Measurements from ENCODE around the gene CD248.
"Not testable (repeated sequence)": the region's sequence is repeated elsewhere in the genome, so short reads cannot be mapped to it uniquely, and the experiment has no call there.

CD248 gene

DNA sequence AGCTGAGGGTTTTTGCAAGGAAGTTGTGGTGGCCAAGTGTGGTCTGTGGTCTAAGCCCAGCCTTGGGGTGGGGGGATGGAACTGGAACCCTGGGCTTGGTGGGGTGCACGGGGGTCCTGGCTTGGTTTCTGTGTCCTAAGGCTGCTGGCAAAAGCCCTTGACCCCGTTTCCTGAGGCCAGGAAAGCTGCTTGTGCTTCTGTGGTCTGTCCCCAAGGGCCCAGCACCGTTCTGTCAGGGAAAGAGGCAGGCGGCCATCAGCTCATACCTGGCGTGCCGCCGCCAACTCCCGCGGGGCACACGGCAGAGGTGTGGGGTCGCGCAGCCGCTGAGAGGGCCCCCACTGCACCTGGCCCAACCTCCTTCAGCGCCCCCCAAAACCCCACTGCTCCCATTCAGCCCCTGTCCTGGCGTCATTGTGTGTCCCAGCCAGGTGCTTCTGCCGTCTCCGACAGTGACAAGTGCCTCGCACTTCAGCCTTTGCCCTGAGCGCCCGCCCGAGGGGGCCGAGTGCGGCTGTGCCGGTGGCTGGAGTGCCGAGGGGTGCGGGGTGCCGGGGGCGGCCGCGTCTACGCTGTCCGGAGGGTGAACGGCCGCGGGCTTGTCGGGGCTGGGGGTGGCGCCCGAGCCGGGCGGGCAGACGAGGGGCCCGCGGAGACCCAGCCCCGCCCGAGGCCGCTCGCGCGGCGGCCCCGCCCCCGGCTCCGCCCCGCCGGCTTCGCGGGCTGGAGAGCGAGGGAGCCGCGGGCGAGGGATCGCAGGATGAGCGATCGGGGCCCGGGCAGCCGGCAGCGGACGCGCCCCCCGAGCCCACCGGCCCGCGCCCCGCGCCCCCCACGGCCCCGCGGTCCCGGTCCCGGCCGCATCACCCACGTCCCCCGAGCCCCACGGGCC lies 39.1 kb downstream of the CD248 start, which contains the start of gene CNIH2 (continued):
- no peak for TF ChIP-seq ZNF37A (tag by site-specific recombination; IDR thresholded peaks at IDR 0.05)
- TF ChIP-seq, protein P1, sequence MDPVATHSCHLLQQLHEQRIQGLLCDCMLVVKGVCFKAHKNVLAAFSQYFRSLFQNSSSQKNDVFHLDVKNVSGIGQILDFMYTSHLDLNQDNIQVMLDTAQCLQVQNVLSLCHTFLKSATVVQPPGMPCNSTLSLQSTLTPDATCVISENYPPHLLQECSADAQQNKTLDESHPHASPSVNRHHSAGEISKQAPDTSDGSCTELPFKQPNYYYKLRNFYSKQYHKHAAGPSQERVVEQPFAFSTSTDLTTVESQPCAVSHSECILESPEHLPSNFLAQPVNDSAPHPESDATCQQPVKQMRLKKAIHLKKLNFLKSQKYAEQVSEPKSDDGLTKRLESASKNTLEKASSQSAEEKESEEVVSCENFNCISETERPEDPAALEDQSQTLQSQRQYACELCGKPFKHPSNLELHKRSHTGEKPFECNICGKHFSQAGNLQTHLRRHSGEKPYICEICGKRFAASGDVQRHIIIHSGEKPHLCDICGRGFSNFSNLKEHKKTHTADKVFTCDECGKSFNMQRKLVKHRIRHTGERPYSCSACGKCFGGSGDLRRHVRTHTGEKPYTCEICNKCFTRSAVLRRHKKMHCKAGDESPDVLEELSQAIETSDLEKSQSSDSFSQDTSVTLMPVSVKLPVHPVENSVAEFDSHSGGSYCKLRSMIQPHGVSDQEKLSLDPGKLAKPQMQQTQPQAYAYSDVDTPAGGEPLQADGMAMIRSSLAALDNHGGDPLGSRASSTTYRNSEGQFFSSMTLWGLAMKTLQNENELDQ (tag by site-specific recombination; IDR thresholded peaks at IDR 0.05; ENCODE audit: low read depth): no peak
- no peak for TF ChIP-seq PRDM6 (tag by site-specific recombination; IDR thresholded peaks at IDR 0.05)
- TF ChIP-seq ZBTB26 (tag by site-specific recombination; optimal IDR thresholded peaks at IDR 0.05): peak; percentile 38
- no peak for TF ChIP-seq TSHZ1 (tag by site-specific recombination; IDR thresholded peaks at IDR 0.05; ENCODE audit: borderline replicate concordance)

- peaks cover 0 to 44% of the 10 kb centered on the region in 2 experiments; a peak in 1 of 3 replicates for H3K36me3 ChIP-seq (ENCODE audit: control insufficient read depth in 2 of 2, insufficient read depth in 1 of 2, low read length in 2 of 2)
- H3K27ac ChIP-seq (ENCODE audit: extremely low read depth, low read depth, low read length); H3K4me3 ChIP-seq (ENCODE audit: low read depth, low read length); H3K9me3 ChIP-seq (ENCODE audit: control insufficient read depth, insufficient read depth, low read depth, low read length); H3K4me1 ChIP-seq (ENCODE audit: control insufficient read depth, insufficient read depth, low read length): not testable (repeated sequence)
- ChIA-PET CTCF (interaction anchor here (1.0 kb wide), 1 partner anchor 35 kb away, joined by 4 read pairs; no protein-coding TSS in a partner anchor), POLR2A (interaction anchor here (1.1 to 1.6 kb wide), 2 partner anchors 9 to 12 kb away, joined by 3 to 5 read pairs; partner anchors contain the start of genes RAB1B and YIF1A)
These were observed 39.8 kb downstream of the CD248 start for GRCh38 chr11:66277064-66277463.

- not testable (repeated sequence) for H3K9me3 ChIP-seq (ENCODE audit: control insufficient read depth, insufficient read depth, low read depth, low read length); H3K27ac ChIP-seq (ENCODE audit: extremely low read depth, low read depth, low read length); H3K4me3 ChIP-seq (ENCODE audit: low read depth, low read length); H3K4me1 ChIP-seq (ENCODE audit: control insufficient read depth, insufficient read depth, low read length)
- H3K36me3 ChIP-seq (ENCODE audit: control insufficient read depth in 2 of 2, insufficient read depth in 1 of 2, low read length in 2 of 2): peaks cover 0 to 49% of the 10 kb centered on the region in 2 experiments; a peak in 2 of 3 replicates
- ChIA-PET POLR2A (interaction anchor here (1.6 kb wide), 1 partner anchor 8 kb away, joined by 5 read pairs; the partner anchor contains the start of gene RAB1B), CTCF (interaction anchor here (1.0 kb wide), 1 partner anchor 35 kb away, joined by 4 read pairs; no protein-coding TSS in a partner anchor)
These were observed 40.2 kb downstream of the CD248 start for GRCh38 chr11:66276619-66277018.

DNA sequence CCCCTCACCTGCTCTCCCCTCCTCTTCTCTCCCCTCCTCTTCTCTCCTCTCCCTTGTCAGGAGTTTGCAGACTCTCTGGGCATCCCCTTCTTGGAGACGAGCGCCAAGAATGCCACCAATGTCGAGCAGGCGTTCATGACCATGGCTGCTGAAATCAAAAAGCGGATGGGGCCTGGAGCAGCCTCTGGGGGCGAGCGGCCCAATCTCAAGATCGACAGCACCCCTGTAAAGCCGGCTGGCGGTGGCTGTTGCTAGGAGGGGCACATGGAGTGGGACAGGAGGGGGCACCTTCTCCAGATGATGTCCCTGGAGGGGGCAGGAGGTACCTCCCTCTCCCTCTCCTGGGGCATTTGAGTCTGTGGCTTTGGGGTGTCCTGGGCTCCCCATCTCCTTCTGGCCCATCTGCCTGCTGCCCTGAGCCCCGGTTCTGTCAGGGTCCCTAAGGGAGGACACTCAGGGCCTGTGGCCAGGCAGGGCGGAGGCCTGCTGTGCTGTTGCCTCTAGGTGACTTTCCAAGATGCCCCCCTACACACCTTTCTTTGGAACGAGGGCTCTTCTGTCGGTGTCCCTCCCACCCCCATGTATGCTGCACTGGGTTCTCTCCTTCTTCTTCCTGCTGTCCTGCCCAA lies 40.7 kb downstream of the CD248 start:
- TF ChIP-seq ZNF341 (tag by site-specific recombination; IDR thresholded peaks at IDR 0.05; ENCODE audit: low read depth) (peak; percentile 85), ZNF362 (tag by site-specific recombination; IDR thresholded peaks at IDR 0.05) (no peak)
- ChIA-PET CTCF (interaction anchor here (0.6 kb wide), 1 partner anchor 163 kb away, joined by 3 read pairs; the partner anchor contains the start of gene MRPL11), POLR2A (no interaction called here)
- H3K9me3 ChIP-seq (ENCODE audit: control insufficient read depth, insufficient read depth, low read depth, low read length): no peaks in the 10 kb centered on the region
- no peak overlapping the region for H3K27ac ChIP-seq (ENCODE audit: extremely low read depth, low read depth, low read length)
- peaks cover 0 to 51% of the 10 kb centered on the region in 2 experiments; a peak in 2 of 3 replicates for H3K36me3 ChIP-seq (ENCODE audit: control insufficient read depth in 2 of 2, insufficient read depth in 1 of 2, low read length in 2 of 2)
- H3K4me3 ChIP-seq (ENCODE audit: low read depth, low read length): no peak overlapping the region
- H3K4me1 ChIP-seq (ENCODE audit: control insufficient read depth, insufficient read depth, low read length): no peaks in the 10 kb centered on the region
